Hippocampal formation (tissue), 2 donors: ENCODE data around the gene COPS7A.

Experiments
- DNase-seq, 2 donors: peaks; one replicate each; lab custom pipeline; 2025; lab: John Stamatoyannopoulos, UW

Gene COPS7A

DNA sequence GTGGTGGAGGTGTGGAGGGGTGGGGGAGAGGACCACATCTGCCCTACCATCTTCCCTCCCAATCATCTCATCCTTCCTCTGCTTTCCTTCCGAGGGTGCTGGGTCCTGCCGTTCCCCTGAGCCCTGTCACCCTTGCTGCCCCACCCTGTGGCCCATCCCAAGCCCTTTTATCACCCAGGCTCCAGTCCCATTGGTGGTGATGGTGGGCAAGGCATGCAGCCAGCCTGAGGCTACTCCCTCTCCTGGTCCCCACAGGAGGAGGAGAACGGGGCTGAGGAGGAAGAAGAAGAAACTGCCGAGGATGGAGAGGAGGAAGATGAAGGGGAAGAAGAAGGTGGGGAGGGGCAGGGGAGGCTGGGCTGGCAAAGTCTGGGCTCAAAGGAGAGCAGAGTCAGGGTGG, 45.8 kb downstream of the COPS7A start:
- DNase-seq: no peak

GRCh38 chr12:6770094-6770493, 46.2 kb downstream of the COPS7A start:
- DNase-seq: no peak

- no peak for DNase-seq
Measured at GRCh38 chr12:6770600-6770999, 46.8 kb downstream of the COPS7A start.

GRCh38 chr12:6771091-6771495, 47.2 kb downstream of the COPS7A start:
- peak in 1 of 2 donors; percentile 8 for DNase-seq

DNA sequence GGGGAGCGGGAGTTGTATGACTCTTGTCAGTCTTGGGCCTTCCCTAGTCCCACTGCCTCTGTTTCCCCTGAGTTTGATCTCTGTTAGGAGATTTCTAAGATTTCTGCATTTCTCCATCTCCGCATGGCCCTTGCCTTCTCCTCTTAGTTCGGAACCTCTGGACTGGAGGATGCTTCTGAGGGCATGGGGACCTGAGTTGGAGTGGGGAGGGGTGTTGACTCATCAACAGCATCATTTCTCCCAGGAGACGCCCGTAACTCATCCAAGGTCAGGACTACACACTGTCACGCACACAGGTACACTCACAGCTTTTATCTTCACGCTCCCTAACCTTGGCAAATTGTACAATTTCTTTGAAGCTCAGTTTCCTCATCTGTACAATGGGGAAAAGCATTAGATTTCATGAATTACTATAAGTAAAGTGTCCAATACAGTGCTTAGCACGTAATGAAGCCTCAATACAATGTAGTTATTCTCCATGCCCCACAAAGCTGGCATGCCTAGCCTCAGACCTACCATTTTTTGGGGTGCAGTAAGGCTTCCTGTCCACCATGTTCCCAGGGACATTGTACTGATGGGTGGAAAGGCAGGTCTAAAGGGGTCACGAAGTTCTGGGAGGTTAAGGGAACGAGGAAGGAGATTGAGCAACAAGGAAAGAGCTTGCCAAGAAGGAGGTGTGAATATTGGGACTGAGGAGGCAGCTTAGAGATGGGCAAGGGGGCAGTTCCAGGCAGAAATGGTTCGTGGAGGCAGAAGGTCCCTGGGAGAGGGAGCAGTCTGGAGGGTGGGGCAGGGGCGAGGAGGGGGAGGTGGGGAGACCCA, 47.9 kb downstream of the COPS7A start:
- no peak for DNase-seq

- no peak for DNase-seq
Measured at GRCh38 chr12:6772331-6772695, 48.5 kb downstream of the COPS7A start, which contains the start of gene LAG3. LAG3 (plus strand) TSS chr12:6772520; CDS start chr12:6772853, 333 bp downstream.

GRCh38 chr12:6772726-6773589, 49.1 kb downstream of the COPS7A start:
- no peak for DNase-seq

- DNase-seq: no peak
Measured at GRCh38 chr12:6773590-6774351, 49.9 kb downstream of the COPS7A start.

- DNase-seq: no peak
Measured at GRCh38 chr12:6774499-6775062, 50.7 kb downstream of the COPS7A start.

GRCh38 chr12:6775185-6776174, 51.6 kb downstream of the COPS7A start:
- no peak for DNase-seq

GRCh38 chr12:6777386-6777785, 53.5 kb downstream of the COPS7A start:
- no peak for DNase-seq

DNA sequence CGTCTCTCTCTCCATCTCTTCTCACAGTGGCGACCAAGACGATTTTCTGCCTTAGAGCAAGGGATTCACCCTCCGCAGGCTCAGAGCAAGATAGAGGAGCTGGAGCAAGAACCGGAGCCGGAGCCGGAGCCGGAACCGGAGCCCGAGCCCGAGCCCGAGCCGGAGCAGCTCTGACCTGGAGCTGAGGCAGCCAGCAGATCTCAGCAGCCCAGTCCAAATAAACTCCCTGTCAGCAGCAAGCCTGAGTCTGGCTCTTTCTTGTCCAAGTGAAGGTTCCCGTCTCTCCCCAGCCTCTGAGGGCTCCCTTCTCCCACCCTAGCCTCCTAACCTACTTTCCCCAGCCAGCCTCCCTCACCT, 54.3 kb downstream of the COPS7A start:
- no peak for DNase-seq

- DNase-seq: peak; percentile 86 to 89
Measured at GRCh38 chr12:6778574-6779550, 55.0 kb downstream of the COPS7A start.

GRCh38 chr12:6779708-6780432, 56.0 kb downstream of the COPS7A start:
- DNase-seq: no peak

- DNase-seq: no peak
Measured at GRCh38 chr12:6780573-6780972, 56.7 kb downstream of the COPS7A start.
